HG03565 (cell line): Measurements from ENCODE around the gene TWSG1.
"Not testable (repeated sequence)": the region's sequence is repeated elsewhere in the genome, so short reads cannot be mapped to it uniquely, and the experiment has no call there.

Experiments used
- ATAC-seq: cut with Tn5 transposase; IDR thresholded peaks from one replicate; pipeline ENCODE4 v1.9.1; 2021; ENCODE audit warnings: mild to moderate bottlenecking, moderate library complexity; ENCODE audit not compliant: unreplicated experiment

Gene TWSG1

DNA sequence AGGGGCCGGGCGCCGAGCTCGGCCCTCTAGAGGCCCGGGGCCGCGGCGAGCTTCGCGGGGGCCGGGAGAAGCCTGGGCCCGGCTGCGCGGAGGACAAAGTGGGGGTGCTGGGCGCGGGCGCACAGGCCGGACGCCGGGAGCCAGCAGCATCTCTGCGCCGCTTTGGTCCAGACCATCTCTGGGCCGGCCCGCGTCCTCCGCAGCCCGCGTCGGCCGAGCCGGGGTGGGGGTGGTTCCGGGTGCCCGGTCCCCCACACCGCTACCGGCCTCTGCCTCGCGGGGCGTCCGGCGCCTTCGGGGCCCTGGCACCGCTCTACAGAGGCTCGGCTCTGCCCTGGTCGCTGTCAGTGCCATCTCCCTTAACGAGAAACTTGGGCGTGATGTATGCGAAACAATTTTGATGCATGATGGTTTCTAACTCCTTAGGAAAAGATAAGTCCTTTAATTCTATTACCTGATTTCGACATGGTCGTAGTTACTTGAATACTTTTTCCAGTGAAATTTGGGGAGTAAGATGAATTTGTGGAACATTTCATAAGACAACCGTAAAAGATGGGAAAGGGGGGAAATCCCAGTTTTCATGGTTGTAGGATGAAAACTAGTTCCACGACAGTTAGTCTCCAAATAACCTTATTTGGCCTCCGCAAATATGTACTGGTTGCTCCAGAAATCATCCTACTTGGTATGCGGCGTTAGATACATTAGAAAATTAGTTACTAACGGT, 562 bp downstream of the TWSG1 start:
- ATAC-seq: peak; percentile 21

DNA sequence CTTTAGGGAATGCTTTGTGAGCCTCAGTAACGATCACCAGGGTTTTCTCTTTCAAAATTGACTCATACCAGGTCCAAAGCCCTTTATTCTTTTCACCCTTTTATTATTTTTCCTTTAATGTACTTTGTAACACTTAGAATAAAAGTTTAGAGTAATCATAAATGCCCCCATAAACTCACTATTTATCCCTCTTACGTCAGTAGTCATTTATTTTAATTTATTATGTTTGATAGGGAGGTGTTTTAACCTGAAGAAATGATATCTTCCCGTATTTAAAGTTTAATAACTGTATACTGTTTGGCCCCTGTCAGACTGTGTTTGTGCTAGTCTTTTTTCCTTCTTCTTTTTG, 1.1 kb downstream of the TWSG1 start:
- no peak for ATAC-seq

DNA sequence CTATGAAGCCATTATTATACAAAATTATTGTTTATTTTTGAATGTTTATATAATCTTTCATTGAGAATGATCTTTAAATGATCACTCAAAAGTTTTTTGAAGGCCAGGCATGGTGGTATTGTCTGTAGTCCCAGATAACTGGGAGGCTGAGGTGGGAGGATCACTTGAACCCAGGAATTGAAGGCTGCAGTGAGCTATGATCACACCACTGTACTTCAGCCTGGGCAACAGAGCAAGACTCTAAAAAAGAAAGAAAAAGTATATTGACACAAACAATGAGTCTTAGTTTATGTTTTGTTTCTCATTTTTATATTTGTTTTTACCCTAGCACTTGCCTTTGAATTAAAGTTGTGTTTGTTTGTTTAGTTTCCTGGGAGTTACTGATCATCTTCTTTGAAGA, 2.3 kb downstream of the TWSG1 start:
- no peak for ATAC-seq

DNA sequence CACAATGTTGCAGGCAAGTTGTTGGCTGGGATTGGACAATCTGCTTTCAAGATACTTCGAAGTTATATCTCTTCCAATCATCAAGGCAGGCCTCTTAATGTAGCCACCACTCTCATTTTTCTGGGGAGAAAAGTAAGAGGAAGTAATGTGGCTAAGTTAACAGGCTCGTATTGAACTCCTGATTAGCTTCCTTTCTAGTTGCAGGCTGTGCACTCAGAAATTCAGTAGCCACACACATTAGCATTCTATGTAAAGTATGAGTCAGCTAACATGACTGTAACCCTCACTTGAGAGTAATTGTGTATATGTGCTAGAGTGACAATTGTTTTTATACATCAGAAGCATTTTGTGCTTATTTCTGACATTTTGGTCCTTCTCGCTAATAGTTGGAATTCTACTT, 3.3 kb downstream of the TWSG1 start:
- no peak for ATAC-seq

DNA sequence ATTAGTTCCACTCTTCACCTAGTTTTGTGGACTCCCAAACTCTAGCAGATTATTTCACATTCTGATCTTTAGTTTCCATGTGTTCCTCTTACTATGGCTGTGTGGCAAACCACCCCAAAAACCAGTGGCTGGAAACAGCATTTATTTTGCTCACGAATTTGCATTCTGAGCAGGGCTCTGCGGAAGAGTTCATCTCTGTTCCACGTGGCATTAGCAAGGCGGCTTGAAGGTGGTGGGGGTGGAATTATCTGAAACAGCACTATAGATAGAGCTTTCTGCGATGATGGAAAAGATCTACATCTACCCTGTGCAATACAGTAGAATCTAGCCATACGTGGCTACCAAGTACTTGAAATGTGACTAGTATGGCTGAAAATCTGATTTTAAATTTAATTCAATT, 5.9 kb downstream of the TWSG1 start:
- no peak for ATAC-seq

DNA sequence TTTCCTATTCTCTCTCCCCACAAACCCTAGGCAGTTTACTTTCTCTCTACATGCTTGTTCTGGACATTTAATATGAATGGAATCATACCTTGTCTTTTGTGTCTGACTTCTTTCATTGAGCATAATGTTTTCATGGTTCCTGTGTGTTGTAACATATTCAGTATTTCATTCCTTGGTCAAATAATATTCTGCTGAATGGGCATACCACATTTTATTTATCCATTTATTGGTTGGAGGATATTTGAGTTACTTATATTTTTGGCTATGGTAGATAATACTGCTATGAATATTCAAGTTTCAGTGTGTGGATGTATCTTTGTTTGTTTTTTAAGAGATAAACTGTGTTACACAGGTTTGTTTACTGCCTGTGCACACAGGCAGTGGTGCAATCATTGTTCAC, 9.0 kb downstream of the TWSG1 start:
- no peak for ATAC-seq

DNA sequence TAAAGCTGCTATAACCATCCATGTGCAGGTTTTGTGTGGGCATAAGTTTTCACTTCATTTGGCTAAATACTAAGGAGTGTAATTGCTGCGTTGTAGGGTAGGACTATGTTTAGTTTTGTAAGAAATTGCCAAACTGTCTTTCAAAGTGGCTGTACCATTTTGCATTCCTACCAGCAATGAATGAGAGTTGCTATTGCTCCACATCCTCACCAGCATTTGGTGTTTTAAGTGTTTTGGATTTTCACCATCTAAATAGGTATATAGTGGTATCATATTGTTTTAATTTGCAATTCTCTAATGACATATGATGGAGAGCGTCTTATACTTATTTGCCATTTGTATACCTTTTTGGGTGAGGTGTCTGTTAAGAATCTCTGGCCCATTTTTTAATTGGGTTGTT, 12.2 kb downstream of the TWSG1 start:
- ATAC-seq: no peak

DNA sequence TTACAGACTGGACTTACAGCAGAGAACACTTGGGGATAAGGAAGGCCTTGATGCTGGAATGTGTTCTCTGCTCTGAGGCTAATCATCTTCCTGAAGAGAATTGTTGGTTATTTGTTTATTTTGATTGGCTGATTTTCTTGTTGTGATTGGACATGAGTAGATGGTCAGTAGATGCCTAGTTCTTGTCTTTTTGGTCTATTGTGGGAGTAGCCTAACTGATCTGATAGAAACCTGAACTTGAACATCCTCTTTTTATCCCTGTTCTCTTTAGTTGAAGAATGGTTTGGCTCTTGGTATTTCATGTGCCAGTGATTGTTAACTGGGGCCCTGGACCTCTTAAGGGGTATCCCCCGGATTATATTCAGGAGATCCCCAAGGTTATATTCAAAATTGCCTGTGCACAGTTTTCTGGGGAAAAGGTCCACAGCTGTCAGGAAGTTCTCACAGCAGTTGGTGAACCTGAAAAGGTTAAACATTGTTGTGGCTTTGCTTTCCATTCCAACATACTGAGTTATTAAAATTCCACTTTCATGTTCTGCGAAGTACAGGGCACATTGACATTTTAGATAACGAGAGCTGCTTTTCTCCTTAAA, 13.6 kb downstream of the TWSG1 start:
- ATAC-seq: no peak

DNA sequence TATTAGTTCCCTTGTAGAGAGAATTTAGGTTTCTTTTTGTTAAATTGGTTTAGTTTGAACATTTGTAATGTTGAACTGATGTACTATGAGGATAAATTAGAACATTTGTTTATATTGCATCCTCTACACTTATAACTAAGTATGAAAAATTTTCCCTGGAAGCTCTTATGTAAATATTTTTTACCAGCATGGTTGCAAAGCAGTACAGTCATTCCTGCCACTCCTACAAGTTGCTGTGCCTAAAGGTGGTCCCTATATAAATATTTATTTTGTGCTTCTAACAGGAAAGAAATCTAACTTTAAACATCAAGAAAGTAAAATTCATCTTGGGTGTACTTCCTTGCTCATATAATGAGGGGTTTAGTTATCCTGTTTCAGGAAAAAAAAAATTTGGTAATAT, 14.2 kb downstream of the TWSG1 start:
- ATAC-seq: no peak

DNA sequence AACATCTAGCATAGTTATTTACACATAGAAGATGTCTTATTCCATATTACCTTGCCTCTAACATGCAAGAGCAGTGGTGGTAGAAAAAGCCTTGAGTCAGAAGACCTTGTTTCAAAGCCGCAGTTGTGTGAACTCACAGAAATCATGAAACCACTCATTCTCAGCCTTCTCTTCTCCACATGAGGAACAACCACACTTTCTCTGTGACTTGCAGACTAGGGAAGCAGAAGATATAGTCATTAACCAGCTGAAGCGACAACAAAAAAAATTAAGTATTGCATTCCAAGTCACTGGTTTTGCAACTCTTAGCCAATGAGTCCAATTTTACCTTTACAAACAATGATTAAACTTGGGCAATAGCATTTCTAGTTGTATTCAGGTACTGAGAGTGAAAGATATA, 19.0 kb downstream of the TWSG1 start:
- peak; percentile 73 for ATAC-seq

DNA sequence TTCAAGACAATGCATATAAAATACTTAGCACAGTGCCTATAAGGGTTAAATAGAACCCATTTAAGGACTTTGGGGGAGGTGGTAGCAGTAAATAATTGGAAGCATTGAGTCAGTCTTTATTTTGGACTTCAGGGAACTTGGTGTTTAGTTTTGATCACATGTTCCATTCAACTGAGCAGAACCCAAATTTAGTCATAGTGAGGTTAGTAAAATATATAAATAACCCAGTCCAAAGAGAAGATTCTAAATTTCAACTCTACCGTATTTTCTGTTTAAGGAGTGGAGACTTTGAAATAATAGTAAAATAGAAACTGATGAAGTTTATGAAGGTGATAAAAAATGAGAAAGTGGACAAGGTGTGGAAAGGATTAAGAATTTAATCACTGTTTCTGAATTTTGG, 19.7 kb downstream of the TWSG1 start:
- ATAC-seq: peak; percentile 59

DNA sequence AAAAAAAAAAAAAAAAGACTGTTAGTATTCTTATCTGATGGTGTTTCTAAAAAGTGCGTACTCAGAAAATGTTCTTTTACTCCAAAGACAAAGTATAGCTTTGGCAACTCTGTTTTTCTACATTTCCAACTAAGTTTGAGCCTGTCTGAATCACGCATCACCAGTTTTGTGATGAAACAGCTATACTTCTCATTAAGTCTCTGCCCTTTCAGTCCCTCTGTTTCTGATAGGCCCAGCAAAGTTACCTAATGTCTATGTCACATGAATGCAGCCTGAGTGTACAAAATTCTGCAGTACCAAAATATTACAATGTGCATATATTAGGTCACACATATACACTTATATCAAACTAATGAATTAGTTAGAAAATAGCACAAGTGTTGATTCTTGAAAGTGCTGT, 22.4 kb downstream of the TWSG1 start:
- no peak for ATAC-seq

DNA sequence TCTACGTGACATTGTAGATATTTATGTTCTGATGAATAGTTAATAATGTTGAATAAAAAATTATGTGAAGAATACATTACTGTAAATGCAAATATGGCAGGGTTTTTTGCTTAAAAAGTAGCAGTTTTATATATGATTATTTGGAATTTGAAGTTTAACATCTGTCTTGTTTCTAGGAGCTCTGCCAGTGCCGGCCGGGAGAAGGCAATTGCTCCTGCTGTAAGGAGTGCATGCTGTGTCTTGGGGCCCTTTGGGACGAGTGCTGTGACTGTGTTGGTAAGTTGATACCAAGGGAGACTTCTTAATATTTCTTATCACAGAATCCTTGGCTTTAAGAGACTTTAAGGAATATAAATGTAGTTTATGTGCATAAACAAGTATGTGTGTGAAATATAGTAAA, 25.2 kb downstream of the TWSG1 start:
- ATAC-seq: no peak

DNA sequence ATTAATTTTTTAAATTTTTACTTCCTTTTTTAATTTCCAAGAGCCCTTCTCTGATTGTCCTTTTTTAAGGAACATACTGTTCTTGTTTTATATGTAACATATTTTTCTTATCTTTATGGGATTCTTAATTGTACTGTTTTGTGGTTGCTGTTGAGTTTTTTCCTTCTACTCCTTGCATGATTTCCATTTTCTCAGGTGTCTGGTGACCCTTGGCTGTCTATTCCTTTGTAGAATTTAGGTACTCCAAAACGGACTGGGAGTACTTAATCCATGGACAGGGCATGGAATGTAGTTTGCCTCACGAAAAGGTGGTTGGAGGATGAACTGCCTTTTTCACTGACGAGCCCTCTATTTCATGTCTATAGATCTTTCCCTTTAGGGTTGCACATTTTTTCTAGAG, 26.6 kb downstream of the TWSG1 start:
- no peak for ATAC-seq

DNA sequence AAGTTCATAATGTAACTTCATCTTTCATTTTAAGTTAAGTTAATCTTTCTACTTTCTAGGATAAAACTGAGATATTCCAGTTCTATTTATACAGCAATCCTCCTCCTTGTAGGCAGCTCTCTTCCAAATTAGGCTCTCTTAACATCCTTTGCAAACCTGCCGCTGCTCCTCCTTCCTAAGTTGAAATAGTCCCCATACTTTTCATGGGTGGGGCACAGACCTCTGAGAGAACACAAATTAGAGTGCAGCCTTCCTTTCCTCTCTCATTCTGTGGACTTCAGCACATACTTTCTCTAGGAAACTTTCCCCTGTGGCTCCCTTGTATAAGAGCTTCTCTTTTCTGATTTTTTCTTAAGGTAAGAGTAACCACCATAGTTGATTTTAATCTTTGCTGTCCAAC, 28.3 kb downstream of the TWSG1 start:
- ATAC-seq: no peak

DNA sequence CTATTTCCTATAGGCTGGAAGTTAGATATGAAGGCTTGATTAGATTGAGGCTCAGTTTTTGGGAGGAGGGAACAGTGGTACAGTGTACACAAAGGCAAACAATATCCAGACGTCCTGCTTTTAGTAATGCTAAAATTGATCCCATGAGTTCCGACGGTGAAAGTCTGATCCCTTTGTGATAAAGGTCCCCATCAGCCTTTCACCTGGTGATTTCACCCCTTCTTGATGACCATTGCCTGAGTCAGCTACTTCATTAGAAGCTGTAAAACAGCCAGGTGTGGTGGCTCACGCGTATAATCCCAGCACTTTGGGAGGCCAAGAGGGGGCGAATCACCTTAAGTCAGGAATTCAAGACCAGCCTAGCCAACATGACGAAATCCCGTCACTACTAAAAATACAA, 29.7 kb downstream of the TWSG1 start:
- ATAC-seq: no peak

DNA sequence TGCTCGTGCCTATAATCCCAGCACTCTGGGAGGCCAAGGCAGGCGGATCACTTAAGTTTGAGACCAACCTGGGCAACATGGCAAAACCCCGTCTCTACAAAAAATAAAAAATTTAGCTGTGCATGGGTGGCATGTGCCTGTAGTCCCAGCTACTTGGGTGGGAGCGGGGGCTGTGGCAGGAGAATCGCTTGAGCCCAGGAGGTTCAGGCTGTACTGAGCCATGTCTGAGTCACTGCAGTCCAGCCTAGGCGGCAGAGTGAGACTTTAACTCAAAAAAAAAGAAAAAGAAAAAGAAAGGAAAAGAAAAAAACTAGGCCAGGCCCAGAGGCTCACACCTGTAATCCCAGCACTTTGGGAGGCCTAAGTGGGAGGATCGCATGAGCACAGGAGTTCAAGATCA, 30.8 kb downstream of the TWSG1 start:
- ATAC-seq: no peak

DNA sequence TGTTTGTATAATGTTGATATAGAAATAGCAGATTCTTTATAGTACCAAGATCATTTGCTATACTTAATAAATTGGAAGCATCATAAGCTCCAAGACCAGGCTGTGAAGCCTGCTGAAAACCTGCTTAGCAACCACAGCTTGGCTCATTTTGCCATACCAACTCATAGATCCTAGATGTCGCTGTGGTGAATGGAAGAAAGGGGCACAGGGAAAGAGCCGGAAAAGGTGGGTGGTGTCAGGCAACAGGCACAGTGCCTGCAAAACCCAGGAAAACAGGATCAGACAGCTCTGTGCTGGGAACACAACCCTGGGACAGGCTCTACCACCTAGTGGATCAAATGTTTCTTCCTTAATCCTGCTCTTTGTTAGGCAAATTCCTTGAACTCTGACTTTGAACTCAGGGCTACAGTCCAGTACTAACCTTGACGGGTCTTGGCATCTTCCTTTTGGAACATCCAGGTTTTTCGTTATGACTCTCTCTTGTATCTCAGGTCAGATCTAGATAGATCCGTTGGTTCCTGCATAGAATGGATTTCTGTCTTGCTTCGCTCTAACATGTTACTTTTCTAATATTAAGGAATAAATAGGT, 31.6 kb downstream of the TWSG1 start:
- ATAC-seq: no peak

DNA sequence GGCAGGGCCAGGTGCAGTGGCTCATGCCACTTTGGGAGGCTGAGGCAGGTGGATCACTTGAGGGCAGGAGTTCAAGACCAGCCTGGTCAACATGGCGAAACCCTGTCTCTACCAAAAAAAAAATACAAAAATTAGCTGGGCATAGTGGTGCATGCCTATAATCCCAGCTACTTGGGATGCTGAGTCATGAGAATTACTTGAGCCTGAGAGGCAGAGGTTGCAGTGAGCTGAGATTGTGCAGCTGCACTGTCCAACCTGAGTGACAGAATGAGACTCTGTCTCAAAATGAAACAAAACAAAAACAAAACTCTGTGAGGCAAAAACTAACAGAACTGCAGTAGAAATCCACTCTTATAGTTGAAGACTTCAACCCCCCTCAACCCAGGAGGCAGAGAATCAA, 38.7 kb downstream of the TWSG1 start:
- not testable (repeated sequence) for ATAC-seq

DNA sequence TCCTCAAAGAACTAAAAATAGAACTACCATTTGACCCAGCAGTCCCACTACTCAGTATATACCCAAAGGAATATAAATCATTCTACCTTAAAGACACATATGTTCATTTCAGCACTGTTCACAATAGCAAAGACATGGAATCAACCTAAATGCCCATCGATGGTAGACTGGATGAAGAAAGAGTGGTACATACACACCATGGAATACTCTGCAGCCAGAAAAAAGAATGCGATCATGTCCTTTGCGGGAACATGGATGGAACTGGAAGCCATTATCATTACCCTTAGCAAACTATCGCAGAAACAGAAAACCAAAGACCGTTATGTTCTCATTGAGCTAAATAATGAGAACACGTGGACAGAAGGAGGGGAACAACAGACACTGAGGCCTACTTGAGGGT, 44.5 kb downstream of the TWSG1 start:
- ATAC-seq: no peak

DNA sequence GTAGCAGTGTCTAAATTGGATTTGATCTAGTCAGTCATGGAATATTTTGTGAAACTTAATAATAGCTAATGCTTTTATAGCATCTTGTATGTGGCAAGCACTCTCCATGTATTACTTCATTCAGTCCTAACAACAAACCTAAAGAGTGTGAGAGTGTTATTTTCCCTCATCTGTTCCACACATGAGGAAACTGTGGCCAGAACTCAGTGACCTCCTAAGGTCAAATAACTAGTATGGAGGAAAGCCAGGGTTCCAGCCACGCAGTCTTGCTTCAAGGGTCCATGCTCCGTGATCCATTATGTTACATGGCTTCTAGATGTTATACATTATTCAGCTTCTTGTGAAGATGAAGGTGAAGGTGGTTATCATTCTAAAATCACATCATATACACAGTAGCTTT, 45.5 kb downstream of the TWSG1 start:
- ATAC-seq: no peak

DNA sequence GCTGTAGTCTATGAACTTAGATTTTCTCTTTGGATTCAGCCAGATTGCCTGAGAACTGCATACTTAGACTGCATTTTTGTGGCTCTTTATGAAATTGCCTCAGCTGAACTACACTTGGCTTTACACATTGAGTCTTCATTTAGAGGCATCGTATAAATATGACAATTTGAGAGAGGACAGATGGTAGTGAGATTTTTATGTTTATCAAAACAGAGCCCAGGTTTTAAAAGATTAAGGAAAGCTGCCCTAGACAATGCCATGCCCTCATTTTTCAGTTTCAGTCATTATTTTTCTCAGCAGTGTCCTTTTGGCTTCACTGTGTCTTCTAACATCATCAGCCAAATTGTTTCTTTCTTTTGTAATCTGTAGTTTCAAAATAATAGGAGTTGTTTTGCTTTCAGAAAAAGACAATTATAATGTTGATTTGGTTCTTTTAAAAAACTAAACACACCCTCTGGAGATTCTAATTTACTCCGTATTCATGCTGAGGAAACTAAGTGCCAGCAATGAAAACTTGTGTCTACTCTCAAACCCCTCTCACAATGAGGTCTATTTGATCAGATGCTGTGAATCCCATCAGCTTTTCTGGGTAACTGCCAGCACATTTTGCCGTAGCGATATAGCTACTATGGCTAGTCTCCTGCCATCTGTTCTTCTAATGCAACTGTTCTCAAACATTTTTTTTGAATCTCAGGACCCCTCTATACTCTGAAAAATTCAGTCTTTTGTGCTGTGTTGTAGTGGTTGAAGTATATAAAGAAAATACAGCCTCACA, 46.2 kb downstream of the TWSG1 start:
- no peak for ATAC-seq
